Measurements from ENCODE around the gene LIN52.

GRCh38 chr14:74089251-74090020, 4.7 kb downstream of the LIN52 start:
- no peak for TF ChIP-seq EZH2 (IDR thresholded peaks at IDR 0.05; ENCODE audit: borderline replicate concordance, low read depth, low read length, severe bottlenecking)
- TF ChIP-seq, protein P1, sequence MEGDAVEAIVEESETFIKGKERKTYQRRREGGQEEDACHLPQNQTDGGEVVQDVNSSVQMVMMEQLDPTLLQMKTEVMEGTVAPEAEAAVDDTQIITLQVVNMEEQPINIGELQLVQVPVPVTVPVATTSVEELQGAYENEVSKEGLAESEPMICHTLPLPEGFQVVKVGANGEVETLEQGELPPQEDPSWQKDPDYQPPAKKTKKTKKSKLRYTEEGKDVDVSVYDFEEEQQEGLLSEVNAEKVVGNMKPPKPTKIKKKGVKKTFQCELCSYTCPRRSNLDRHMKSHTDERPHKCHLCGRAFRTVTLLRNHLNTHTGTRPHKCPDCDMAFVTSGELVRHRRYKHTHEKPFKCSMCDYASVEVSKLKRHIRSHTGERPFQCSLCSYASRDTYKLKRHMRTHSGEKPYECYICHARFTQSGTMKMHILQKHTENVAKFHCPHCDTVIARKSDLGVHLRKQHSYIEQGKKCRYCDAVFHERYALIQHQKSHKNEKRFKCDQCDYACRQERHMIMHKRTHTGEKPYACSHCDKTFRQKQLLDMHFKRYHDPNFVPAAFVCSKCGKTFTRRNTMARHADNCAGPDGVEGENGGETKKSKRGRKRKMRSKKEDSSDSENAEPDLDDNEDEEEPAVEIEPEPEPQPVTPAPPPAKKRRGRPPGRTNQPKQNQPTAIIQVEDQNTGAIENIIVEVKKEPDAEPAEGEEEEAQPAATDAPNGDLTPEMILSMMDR (IDR thresholded peaks at IDR 0.05; ENCODE audit: extremely low read depth in 1 of 2, insufficient read depth in 1 of 2, low read depth in 1 of 2, low read length in 2 of 2) = no peak
- no peak for TF ChIP-seq FOS (IDR thresholded peaks at IDR 0.05; ENCODE audit: borderline replicate concordance, insufficient read depth, low read length)
- TF ChIP-seq POLR2AphosphoS5 (IDR thresholded peaks at IDR 0.05; ENCODE audit: insufficient read depth, low read depth, low read length) = no peak
- no peak for TF ChIP-seq POLR2A (IDR thresholded peaks at IDR 0.05; ENCODE audit: low read depth, low read length)
- no peak for TF ChIP-seq JUN (IDR thresholded peaks at IDR 0.05; ENCODE audit: borderline replicate concordance, insufficient read depth, insufficient read length, low read depth)
- TF ChIP-seq MYC (IDR thresholded peaks at IDR 0.05; ENCODE audit: low read depth, low read length) = no peak
- no peak for TF ChIP-seq GATA2 (IDR thresholded peaks at IDR 0.05; ENCODE audit: insufficient read depth, insufficient read length, low read depth, low read length)
- no peak for TF ChIP-seq MAX (IDR thresholded peaks at IDR 0.05; ENCODE audit: insufficient read depth, insufficient read length)

Data from endothelial cell of umbilical vein (primary cell).